MCF 10A (cell line): ENCODE data around the gene DDX59. TPM values are rescaled to one million over a fixed set of nuclear protein-coding genes. Genes with fewer than 3 reads are reported as not detected.

Experiments used
- BruUV-seq: library from RNA; stranded (reverse); fragments of 400-500 nt; replicated peaks from 2 replicates; lab custom pipeline; 2021; lab: Mats Ljungman, UMichigan
- CTCF ChIA-PET: fragments of 300-600 bp; sonication (Branson Sonifier 250); formaldehyde crosslinking; extraction: SDS; loops from one replicate; lab custom pipeline; 2021; ENCODE audit warnings: antibody characterized with exemption, inconsistent platforms; lab: Yijun Ruan, JAX
- POLR2A ChIA-PET: fragments of 300-600, 350-650 bp; sonication (Branson Sonifier 250); formaldehyde crosslinking; extraction: SDS; loops from one replicate; lab custom pipeline; 2020; ENCODE audit warnings: antibody characterized with exemption, inconsistent platforms; lab: Yijun Ruan, JAX
- DNase-seq: peaks from one replicate; pipeline ENCODE4 v3.0.0-alpha.2; 2018; ENCODE audit not compliant: unreplicated experiment
- H3K27ac Mint-ChIP-seq: one replicate; pipeline ENCODE4 v1.8.0; 2022; ENCODE audit warnings: mild to moderate bottlenecking, low read depth, mixed read lengths; ENCODE audit not compliant: unreplicated experiment
- H3K27me3 Mint-ChIP-seq: one replicate; pipeline ENCODE4 v1.8.0; 2022; ENCODE audit warnings: mixed read lengths; ENCODE audit not compliant: insufficient read depth, unreplicated experiment
- H3K36me3 Mint-ChIP-seq: one replicate; pipeline ENCODE4 v1.8.0; 2022; ENCODE audit warnings: mild to moderate bottlenecking, moderate library complexity, mixed read lengths; ENCODE audit not compliant: insufficient read depth, unreplicated experiment
- H3K4me1 Mint-ChIP-seq: one replicate; pipeline ENCODE4 v1.8.0; 2022; ENCODE audit warnings: mixed read lengths; ENCODE audit not compliant: insufficient read depth, unreplicated experiment
- H3K4me3 Mint-ChIP-seq: one replicate; pipeline ENCODE4 v1.8.0; 2022; ENCODE audit warnings: mild to moderate bottlenecking, moderate library complexity, mixed read lengths; ENCODE audit not compliant: unreplicated experiment
- H3K9me3 Mint-ChIP-seq: one replicate; pipeline ENCODE4 v1.8.0; 2022; ENCODE audit warnings: mixed read lengths; ENCODE audit not compliant: unreplicated experiment
- intact Hi-C: fragments of 100-400 bp; cut with micrococcal nuclease; formaldehyde crosslinking; loops from 2 replicates; pipeline ENCODE4 v1.14.1; 2022
- total RNA-seq: library from RNA; stranded (reverse); gene quantifications from 2 replicates; pipeline ENCODE4 v1.2.3, GENCODE V29; 2022
- TF ChIP-seq, protein P1 (sequence below): fragments of 200-600 bp; IDR thresholded peaks from one replicate; pipeline ENCODE4 v1.8.0; 2022; ENCODE audit warnings: antibody characterized with exemption, mild to moderate bottlenecking; ENCODE audit not compliant: unreplicated experiment

Gene DDX59
- total RNA-seq, 1 experiment from 2014 or later: 50.7 TPM

DNA sequence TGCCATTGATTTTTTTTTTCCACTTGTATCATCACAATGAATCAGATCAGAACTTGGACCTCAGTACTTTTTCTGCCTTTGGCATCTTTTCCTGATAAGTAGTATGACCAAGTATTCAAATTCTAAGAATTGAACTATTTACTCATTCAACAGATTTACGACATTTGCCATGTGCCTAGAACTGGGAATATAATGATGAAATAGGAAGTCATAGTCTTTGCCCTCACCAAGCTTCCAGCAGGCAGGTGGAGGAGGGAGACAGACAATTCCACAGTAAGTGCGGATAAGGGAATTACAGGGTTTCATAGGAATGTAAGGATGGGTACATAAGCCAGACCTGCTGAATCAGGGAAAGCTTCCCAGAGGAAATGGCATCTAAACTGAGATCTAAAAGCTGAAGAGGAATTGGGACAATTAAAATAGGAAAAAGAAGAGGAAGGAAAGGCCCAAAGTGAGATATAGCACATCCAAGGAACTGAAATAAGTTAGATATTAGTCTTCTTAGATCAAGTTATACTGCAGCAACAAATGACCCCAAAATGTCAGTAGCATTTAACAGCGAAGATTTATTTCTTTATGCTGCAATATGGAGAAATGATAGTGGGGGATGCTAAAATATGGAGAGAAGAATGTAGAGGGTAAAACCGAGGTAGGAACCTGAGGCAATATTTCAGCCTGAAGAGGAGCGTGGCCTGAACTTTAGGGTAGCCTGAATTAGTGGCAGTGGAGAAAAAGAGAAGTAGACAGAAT, 5.3 kb upstream of the DDX59 start:
- peak overlapping the region; percentile 91 for H3K27ac Mint-ChIP-seq
- peak; percentile 71 for DNase-seq
- no peaks in the 10 kb centered on the region for H3K27me3 Mint-ChIP-seq
- peaks cover 44% of the 10 kb centered on the region for H3K4me1 Mint-ChIP-seq
- TF ChIP-seq, protein P1, sequence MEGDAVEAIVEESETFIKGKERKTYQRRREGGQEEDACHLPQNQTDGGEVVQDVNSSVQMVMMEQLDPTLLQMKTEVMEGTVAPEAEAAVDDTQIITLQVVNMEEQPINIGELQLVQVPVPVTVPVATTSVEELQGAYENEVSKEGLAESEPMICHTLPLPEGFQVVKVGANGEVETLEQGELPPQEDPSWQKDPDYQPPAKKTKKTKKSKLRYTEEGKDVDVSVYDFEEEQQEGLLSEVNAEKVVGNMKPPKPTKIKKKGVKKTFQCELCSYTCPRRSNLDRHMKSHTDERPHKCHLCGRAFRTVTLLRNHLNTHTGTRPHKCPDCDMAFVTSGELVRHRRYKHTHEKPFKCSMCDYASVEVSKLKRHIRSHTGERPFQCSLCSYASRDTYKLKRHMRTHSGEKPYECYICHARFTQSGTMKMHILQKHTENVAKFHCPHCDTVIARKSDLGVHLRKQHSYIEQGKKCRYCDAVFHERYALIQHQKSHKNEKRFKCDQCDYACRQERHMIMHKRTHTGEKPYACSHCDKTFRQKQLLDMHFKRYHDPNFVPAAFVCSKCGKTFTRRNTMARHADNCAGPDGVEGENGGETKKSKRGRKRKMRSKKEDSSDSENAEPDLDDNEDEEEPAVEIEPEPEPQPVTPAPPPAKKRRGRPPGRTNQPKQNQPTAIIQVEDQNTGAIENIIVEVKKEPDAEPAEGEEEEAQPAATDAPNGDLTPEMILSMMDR: no peak
- no peaks in the 10 kb centered on the region for H3K9me3 Mint-ChIP-seq
- peak overlapping the region; percentile 45 for H3K4me3 Mint-ChIP-seq
- intact Hi-C loops: no loop called here
- H3K36me3 Mint-ChIP-seq: peaks cover 2% of the 10 kb centered on the region
- BruUV-seq: TSS peak; percentile 73
- ChIA-PET CTCF (interaction anchor here (0.6 to 2.0 kb wide), 13 partner anchors 15 to 604 kb away, joined by 3 to 7 read pairs (median 4); partner anchors contain the start of genes CAMSAP2 and INAVA), POLR2A (interaction anchor here (0.6 to 11.2 kb wide), 31 partner anchors 9 to 794 kb away, joined by 3 to 201 read pairs (median 5); partner anchors contain the start of genes CAMSAP2, KIF14 and PHLDA3)

DNA sequence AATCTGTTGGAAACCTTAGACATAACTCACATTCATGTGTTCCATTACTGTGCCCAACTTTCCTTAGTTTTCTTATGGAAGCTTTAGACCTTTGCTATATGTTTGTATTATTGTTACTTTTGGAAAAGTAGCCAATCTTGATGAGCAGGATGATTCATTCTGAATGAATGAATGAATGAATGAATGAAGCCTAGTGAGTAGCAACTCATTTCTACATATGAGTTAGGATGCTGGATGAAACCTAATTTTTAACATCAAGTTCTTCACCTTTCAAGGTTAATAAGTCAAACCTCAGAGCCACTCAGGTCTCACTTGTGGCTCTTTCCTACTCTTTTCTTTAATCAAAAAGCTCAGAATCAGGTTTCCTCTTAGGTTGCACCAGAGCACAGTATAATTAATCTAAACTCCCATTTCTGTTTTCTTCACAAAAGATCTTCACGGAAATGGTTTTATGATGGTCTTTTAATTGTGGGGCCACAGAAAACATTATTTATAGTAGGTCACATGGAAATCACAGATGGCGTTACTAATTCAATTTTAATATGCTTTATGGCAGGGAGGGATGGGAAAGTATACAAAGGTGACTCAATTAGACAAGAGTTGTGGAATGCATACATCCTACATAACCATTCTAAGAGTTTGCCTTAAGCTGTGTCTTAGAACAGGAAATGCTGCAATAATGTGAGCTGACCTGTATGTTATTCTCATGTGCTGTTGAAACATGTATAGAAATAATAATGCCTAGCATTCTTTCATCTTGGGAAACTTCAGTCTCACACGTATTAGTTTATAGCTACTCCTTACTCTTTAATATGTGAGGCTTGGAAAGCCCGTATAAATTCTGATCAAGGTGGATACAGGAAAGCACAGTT, 4.5 kb upstream of the DDX59 start:
- H3K4me1 Mint-ChIP-seq: peaks cover 47% of the 10 kb centered on the region
- ChIA-PET POLR2A (interaction anchor here (0.6 to 11.2 kb wide), 41 partner anchors 8 to 795 kb away, joined by 3 to 201 read pairs (median 4); partner anchors contain the start of genes CAMSAP2, KIF14 and PHLDA3), CTCF (interaction anchor here (0.6 to 2.0 kb wide), 18 partner anchors 10 to 603 kb away, joined by 3 to 7 read pairs (median 4); partner anchors contain the start of gene INAVA)
- peaks cover 6% of the 10 kb centered on the region for H3K36me3 Mint-ChIP-seq
- peak overlapping the region; percentile 91 for H3K27ac Mint-ChIP-seq
- BruUV-seq: TSS peak; percentile 28
- peak; percentile 92 for DNase-seq
- intact Hi-C loops: no loop called here
- peak overlapping the region; percentile 45 for H3K4me3 Mint-ChIP-seq
- H3K27me3 Mint-ChIP-seq: no peaks in the 10 kb centered on the region
- TF ChIP-seq, protein P1: no peak
- H3K9me3 Mint-ChIP-seq: no peaks in the 10 kb centered on the region

DNA sequence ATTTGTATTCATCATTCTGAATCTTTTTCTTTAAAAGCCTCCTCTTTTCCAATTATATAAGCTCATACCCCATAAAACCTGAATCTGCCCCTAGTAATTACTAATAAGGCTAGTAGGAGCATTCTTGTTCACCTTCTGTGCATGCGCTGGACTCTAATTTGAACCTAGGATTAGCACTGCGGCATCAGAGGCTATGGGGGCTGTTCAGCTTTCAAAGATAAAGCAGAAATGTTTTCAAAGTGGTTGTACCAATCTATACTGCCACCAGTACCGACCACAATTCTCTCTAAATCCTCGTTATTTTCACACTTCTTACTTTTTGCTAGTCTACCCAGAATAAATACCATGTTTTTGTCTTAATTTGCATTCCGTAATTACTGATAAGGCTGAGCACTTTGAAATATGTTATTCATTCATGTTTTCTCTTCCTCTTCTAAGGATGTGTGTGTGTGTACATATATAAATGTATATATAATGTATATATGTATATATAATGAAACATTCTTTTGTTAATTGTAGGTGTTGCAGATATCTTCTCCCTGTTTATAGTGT, 1.6 kb upstream of the DDX59 start:
- no peak for DNase-seq
- Mint-ChIP-seq H3K27ac (peak overlapping the region; percentile 91), H3K4me1 (peaks cover 51% of the 10 kb centered on the region), H3K4me3 (peak overlapping the region; percentile 74), H3K36me3 (peaks cover 7% of the 10 kb centered on the region), H3K27me3 (no peaks in the 10 kb centered on the region), H3K9me3 (no peaks in the 10 kb centered on the region)
- CTCF ChIA-PET: interaction anchor here (0.5 to 5.2 kb wide), 12 partner anchors 9 to 371 kb away, joined by 3 to 41 read pairs (median 4); partner anchors contain the start of genes CAMSAP2 and KIF14
- BruUV-seq: no TSS peak
- POLR2A ChIA-PET: interaction anchor here (0.9 to 10.1 kb wide), 21 partner anchors 11 to 224 kb away, joined by 7 to 230 read pairs (median 23); partner anchors contain the start of genes CAMSAP2, INAVA and KIF14
- TF ChIP-seq, protein P1: no peak
- intact Hi-C loops: no loop called here
